NB4 (cell line): Measurements from ENCODE around the gene DCUN1D1.

Source experiments
- DNase-seq: peaks from one replicate; pipeline ENCODE4 v3.0.0; 2010; ENCODE audit warnings: low read depth
- H3K4me3 ChIP-seq: one replicate; pipeline ENCODE4 v1.5.1; 2011; ENCODE audit warnings: mild to moderate bottlenecking, low read depth, low read length, moderate library complexity
- CTCF ChIP-seq: IDR thresholded peaks from one replicate; pipeline ENCODE4 v1.5.1; 2012; ENCODE audit warnings: low read depth, low read length
- MAX ChIP-seq: IDR thresholded peaks from 2 replicates; pipeline ENCODE4 v1.6.1; 2011; ENCODE audit warnings: low read depth, low read length
- MYC ChIP-seq: IDR thresholded peaks from 2 replicates; pipeline ENCODE4 v1.6.1; 2011; ENCODE audit warnings: low read depth, low read length
- POLR2A ChIP-seq: IDR thresholded peaks from 2 replicates; pipeline ENCODE4 v1.6.1; 2011; ENCODE audit warnings: mild to moderate bottlenecking; ENCODE audit not compliant: insufficient read length; ENCODE audit errors: extremely low read depth

The DCUN1D1 gene

GRCh38 chr3:183015185-183015584, 34.8 kb upstream of the DCUN1D1 start:
- peak; percentile 9 for DNase-seq
- no peak overlapping the region for H3K4me3 ChIP-seq
- no peak for TF ChIP-seq CTCF
- no peak for TF ChIP-seq MAX
- no peak for TF ChIP-seq POLR2A
- TF ChIP-seq MYC = no peak

- no peak for TF ChIP-seq CTCF
- no peak for TF ChIP-seq POLR2A
- no peak for TF ChIP-seq MYC
- no peak for TF ChIP-seq MAX
- DNase-seq = peak; percentile 20
- no peak overlapping the region for H3K4me3 ChIP-seq
These were observed 33.5 kb upstream of the DCUN1D1 start for GRCh38 chr3:183013856-183014255.

- TF ChIP-seq POLR2A (no peak), MYC (no peak), CTCF (no peak), MAX (no peak)
- no peak overlapping the region for H3K4me3 ChIP-seq
- no peak for DNase-seq
These were observed 32.7 kb upstream of the DCUN1D1 start for GRCh38 chr3:183013074-183013473.

- DNase-seq = no peak
- no peak for TF ChIP-seq POLR2A
- TF ChIP-seq MAX = no peak
- TF ChIP-seq MYC = no peak
- TF ChIP-seq CTCF = no peak
- H3K4me3 ChIP-seq = no peak overlapping the region
These were observed 28.5 kb upstream of the DCUN1D1 start for GRCh38 chr3:183008800-183009199.

GRCh38 chr3:183008303-183008702, 28.0 kb upstream of the DCUN1D1 start:
- TF ChIP-seq CTCF (no peak), MAX (no peak), POLR2A (no peak), MYC (no peak)
- H3K4me3 ChIP-seq = no peak overlapping the region
- DNase-seq = no peak

GRCh38 chr3:183006396-183007002, 26.2 kb upstream of the DCUN1D1 start:
- DNase-seq = no peak
- no peak overlapping the region for H3K4me3 ChIP-seq
- TF ChIP-seq CTCF = no peak
